Neural cell (in vitro differentiated cells): ENCODE results near the gene TIGD1. TPM values are rescaled to one million over a fixed set of nuclear protein-coding genes. Genes with fewer than 3 reads are reported as not detected.

Experiments used
- H2AFZ ChIP-seq: fragments of 200-600, 300-800 bp; sonication (generic), shearing (Covaris generic); 2 replicates; pipeline ENCODE4 v1.6.0; 2014; ENCODE audit warnings: low read depth, mild to moderate bottlenecking, antibody characterized with exemption, low read length, moderate library complexity
- H3F3A ChIP-seq: fragments of 200-600 bp; shearing (Covaris generic); 2 replicates; pipeline ENCODE4 v1.6.1; 2016; ENCODE audit warnings: mild to moderate bottlenecking, moderate library complexity, mixed read lengths, antibody characterized with exemption, low read length; ENCODE audit not compliant: insufficient read depth, poor library complexity, severe bottlenecking
- H3K27ac ChIP-seq: fragments of 200-600, 300-800 bp; sonication (generic), shearing (Covaris generic); 2 replicates; pipeline ENCODE4 v1.5.1; 2014; ENCODE audit warnings: mild to moderate bottlenecking, low read length, moderate library complexity
- H3K27me3 ChIP-seq: fragments of 300-800, 200-600 bp; sonication (generic), shearing (Covaris generic); 2 replicates; pipeline ENCODE4 v1.6.0; 2014; ENCODE audit warnings: mild to moderate bottlenecking, low read depth, low read length, moderate library complexity; ENCODE audit not compliant: insufficient read depth
- H3K36me3 ChIP-seq: fragments of 300-800, 200-600 bp; sonication (generic), shearing (Covaris generic); 2 replicates; pipeline ENCODE4 v1.5.1; 2014; ENCODE audit warnings: mild to moderate bottlenecking, antibody characterized with exemption, low read length, moderate library complexity; ENCODE audit not compliant: insufficient read depth
- H3K4me2 ChIP-seq: fragments of 300-800, 200-600 bp; sonication (generic), shearing (Covaris generic); 2 replicates; pipeline ENCODE4 v1.6.0; 2014; ENCODE audit warnings: mild to moderate bottlenecking, low read length
- H3K4me3 ChIP-seq: fragments of 300-800, 200-600 bp; sonication (generic), shearing (Covaris generic); 2 replicates; pipeline ENCODE4 v1.5.1; 2014; ENCODE audit warnings: mild to moderate bottlenecking, low read length, moderate library complexity
- H3K79me2 ChIP-seq: fragments of 200-600 bp; shearing (Covaris generic); replicated peaks from 2 replicates; pipeline ENCODE4 v1.6.0; 2014; ENCODE audit warnings: mild to moderate bottlenecking, low read length, moderate library complexity; ENCODE audit not compliant: insufficient read depth
- H3K9ac ChIP-seq: fragments of 300-800, 200-600 bp; sonication (generic), shearing (Covaris generic); 2 replicates; pipeline ENCODE4 v1.6.1; 2016; ENCODE audit warnings: mild to moderate bottlenecking, low read length, mixed read lengths
- H3K9me2 ChIP-seq: fragments of 200-600 bp; shearing (Covaris generic); 2 replicates; pipeline ENCODE4 v1.6.1; 2016; ENCODE audit warnings: mild to moderate bottlenecking, low read length, mixed read lengths; ENCODE audit not compliant: insufficient read depth
- H3K9me3 ChIP-seq: fragments of 200-600, 300-800 bp; sonication (generic), shearing (Covaris generic); 2 replicates; pipeline ENCODE4 v1.6.1; 2016; ENCODE audit warnings: mild to moderate bottlenecking, mixed run types, low read length, moderate library complexity, mixed read lengths
- H4K20me1 ChIP-seq: fragments of 200-600 bp; shearing (Covaris generic); 2 replicates; pipeline ENCODE4 v1.6.1; 2016; ENCODE audit warnings: mild to moderate bottlenecking, mixed run types; ENCODE audit not compliant: insufficient read depth
- CTCF ChIP-seq: fragments of 450-650 bp; IDR thresholded peaks from 2 replicates; pipeline ENCODE4 v1.5.1; 2014; ENCODE audit warnings: antibody characterized with exemption, mild to moderate bottlenecking, moderate library complexity; ENCODE audit not compliant: poor library complexity, severe bottlenecking
- EP300 ChIP-seq: fragments of 450-650 bp; conservative IDR thresholded peaks from 2 replicates; pipeline ENCODE4 v1.6.1; 2014; ENCODE audit warnings: antibody characterized with exemption, mild to moderate bottlenecking, moderate library complexity; ENCODE audit not compliant: poor library complexity, severe bottlenecking
- EZH2 ChIP-seq: fragments of 200-600, 300-800 bp; shearing (Covaris generic), sonication (generic); IDR thresholded peaks from 2 replicates; pipeline ENCODE4 v1.6.1; 2014; ENCODE audit warnings: antibody characterized with exemption, low read length, borderline replicate concordance, mild to moderate bottlenecking; ENCODE audit not compliant: insufficient read depth, poor library complexity, severe bottlenecking
- MXI1 ChIP-seq: fragments of 450-650 bp; conservative IDR thresholded peaks from 2 replicates; pipeline ENCODE4 v1.6.1; 2014; ENCODE audit warnings: antibody characterized with exemption, mild to moderate bottlenecking; ENCODE audit not compliant: poor library complexity, severe bottlenecking
- POLR2AphosphoS5 ChIP-seq: IDR thresholded peaks from 2 replicates; pipeline ENCODE4 v1.6.1; 2012
- RAD21 ChIP-seq: fragments of 450-650 bp; conservative IDR thresholded peaks from 2 replicates; pipeline ENCODE4 v1.6.1; 2014; ENCODE audit warnings: antibody characterized with exemption, mild to moderate bottlenecking, moderate library complexity
- REST ChIP-seq: IDR thresholded peaks from 2 replicates; pipeline ENCODE4 v1.6.1; 2012; ENCODE audit warnings: borderline replicate concordance
- SMC3 ChIP-seq: fragments of 450-650 bp; conservative IDR thresholded peaks from 2 replicates; pipeline ENCODE4 v1.6.1; 2014; ENCODE audit warnings: antibody characterized with exemption, mild to moderate bottlenecking, moderate library complexity; ENCODE audit not compliant: poor library complexity
- TAF1 ChIP-seq: IDR thresholded peaks from 2 replicates; pipeline ENCODE4 v1.6.1; 2012; ENCODE audit warnings: low read depth
- polyA plus RNA-seq: library from polyadenylated mRNA; depleted of rRNA; stranded (reverse); fragments of >200 nt; gene quantifications from 2 replicates; pipeline ENCODE4 v1.2.3, GENCODE V29; 2014

TIGD1 gene
- polyA plus RNA-seq, 1 donor from 2014 or later: 29.3 TPM

GRCh38 chr2:232523402-232523681 lies 27.0 kb downstream of the TIGD1 start:
- Histone ChIP-seq H3K4me2 (no peak overlapping the region), H3K27me3 (peaks cover 28% of the 10 kb centered on the region), H3K9me3 (no peaks in the 10 kb centered on the region), H2AFZ (no peak overlapping the region), H3K9me2 (no peaks in the 10 kb centered on the region), H3K79me2 (no peaks in the 10 kb centered on the region), H4K20me1 (no peaks in the 10 kb centered on the region), H3K4me3 (peak overlapping the region; percentile 68), H3K36me3 (no peaks in the 10 kb centered on the region), H3K27ac (no peak overlapping the region), H3F3A (no peaks in the 10 kb centered on the region), H3K9ac (no peak overlapping the region)
- TF ChIP-seq CTCF (no peak), POLR2AphosphoS5 (no peak), MXI1 (no peak), SMC3 (no peak)

- Histone ChIP-seq H3F3A (no peaks in the 10 kb centered on the region), H4K20me1 (no peaks in the 10 kb centered on the region), H3K4me2 (peak overlapping the region; percentile 19), H3K79me2 (no peaks in the 10 kb centered on the region), H3K36me3 (no peaks in the 10 kb centered on the region), H2AFZ (no peak overlapping the region), H3K4me3 (peak overlapping the region; percentile 60), H3K9ac (peak overlapping the region; percentile 45), H3K27ac (no peak overlapping the region), H3K9me2 (no peaks in the 10 kb centered on the region), H3K9me3 (no peaks in the 10 kb centered on the region), H3K27me3 (peaks cover 28% of the 10 kb centered on the region)
- TF ChIP-seq EZH2: no peak
- TF ChIP-seq REST: no peak
- no peak for TF ChIP-seq SMC3
- no peak for TF ChIP-seq CTCF
- TF ChIP-seq TAF1: no peak
- no peak for TF ChIP-seq EP300
- no peak for TF ChIP-seq MXI1
- TF ChIP-seq RAD21: no peak
- TF ChIP-seq POLR2AphosphoS5: no peak
Measured at GRCh38 chr2:232522623-232523401, 27.5 kb downstream of the TIGD1 start.
